BJ (cell line): ENCODE measurements around the gene IFRD2. TPM values are rescaled to one million over a fixed set of nuclear protein-coding genes. Genes with fewer than 3 reads are reported as not detected.
"Not testable (repeated sequence)": the region's sequence is repeated elsewhere in the genome, so short reads cannot be mapped to it uniquely, and the experiment has no call there.

ENCODE experiments used
- CTCF ChIA-PET: fragments of 350-600 bp; formaldehyde crosslinking; extraction: SDS; loops from one replicate; lab custom pipeline; 2021; ENCODE audit warnings: antibody characterized with exemption, inconsistent platforms; lab: Yijun Ruan, JAX
- POLR2A ChIA-PET: fragments of 300-600 bp; sonication (Branson Sonifier 250); formaldehyde crosslinking; extraction: SDS; loops from one replicate; lab custom pipeline; 2021; ENCODE audit warnings: antibody characterized with exemption; lab: Charles Lee
- DNase-seq: peaks from one replicate; pipeline ENCODE4 v3.0.0-alpha.2; 2011; ENCODE audit warnings: low read depth
- H3K27me3 ChIP-seq: 2 replicates; pipeline ENCODE4 v1.6.0; 2011; ENCODE audit warnings: low read length; ENCODE audit not compliant: control insufficient read depth, insufficient read depth
- H3K36me3 ChIP-seq: 2 replicates; pipeline ENCODE4 v1.5.1; 2011; ENCODE audit warnings: low read length; ENCODE audit not compliant: control insufficient read depth, insufficient read depth
- H3K4me3 ChIP-seq: 2 replicates; pipeline ENCODE4 v1.5.1; 2011; ENCODE audit warnings: low read depth, mild to moderate bottlenecking, control low read depth, low read length
- polyA plus RNA-seq: library from polyadenylated mRNA; depleted of rRNA; stranded (reverse); fragments of >200 nt; gene quantifications from 2 replicates; pipeline ENCODE4 v1.2.3, GENCODE V29; 2011
- TF ChIP-seq, protein P1 (sequence below): IDR thresholded peaks from 2 replicates; pipeline ENCODE4 v1.5.1; 2011; ENCODE audit warnings: low read depth, mild to moderate bottlenecking, control low read depth, inconsistent platforms, low read length, moderate library complexity; ENCODE audit not compliant: insufficient read depth

Gene IFRD2
- polyA plus RNA-seq, 1 experiment = 56.7 TPM

DNA sequence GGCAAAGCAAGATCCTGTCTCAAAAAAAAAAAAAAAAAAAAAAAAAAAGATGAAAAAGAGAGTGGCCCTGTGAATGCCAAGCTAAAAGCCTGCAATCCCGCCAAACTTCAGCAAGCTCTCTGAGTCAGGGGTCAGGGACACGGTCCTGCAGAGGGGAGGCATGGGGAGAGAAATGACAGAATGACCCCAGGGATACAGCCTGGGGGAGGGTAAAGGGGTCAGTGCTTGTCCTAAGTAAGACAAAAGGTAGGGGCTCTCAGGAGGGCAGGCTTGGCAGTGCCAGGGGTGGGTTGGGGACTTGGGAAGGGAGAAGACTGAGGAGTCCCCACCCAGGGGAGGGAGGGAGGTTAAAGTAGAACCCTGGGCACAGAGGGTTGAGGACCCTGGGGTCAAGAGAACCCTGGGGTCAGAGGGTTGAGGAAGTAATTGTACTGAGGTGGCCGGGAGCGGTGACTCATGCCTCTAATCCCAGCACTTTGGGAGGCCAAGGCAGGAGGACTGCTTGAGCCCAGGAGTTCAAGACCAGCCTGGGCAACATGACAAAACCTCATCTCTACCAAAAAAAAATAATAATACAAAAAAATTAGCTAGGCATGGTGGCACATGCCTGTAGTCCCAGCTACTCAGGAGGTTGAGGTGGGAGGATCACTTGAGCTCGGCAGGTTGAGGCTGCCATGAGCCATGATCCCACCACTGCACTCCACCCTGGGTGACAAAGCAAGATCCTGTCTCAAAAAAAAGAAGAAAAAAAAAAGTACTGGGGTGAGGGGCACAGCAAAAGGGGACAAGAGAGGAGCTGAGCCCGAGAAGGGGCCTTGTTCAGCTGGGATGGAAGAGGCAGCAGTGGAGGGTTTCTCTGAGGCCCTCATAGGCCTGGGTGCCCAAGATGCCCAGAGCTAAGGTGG is 28.5 kb downstream of the IFRD2 start:
- CTCF ChIA-PET = interaction anchor here (0.7 to 4.9 kb wide), 10 partner anchors 8 to 69 kb away, joined by 3 to 58 read pairs (median 6); partner anchors contain the start of gene SEMA3B
- Histone ChIP-seq H3K27me3 (no peaks in the 10 kb centered on the region), H3K4me3 (no peak overlapping the region), H3K36me3 (peaks cover 4% of the 10 kb centered on the region; the same call in 1 of the 2 replicates)
- POLR2A ChIA-PET = no interaction called here
- TF ChIP-seq, protein P1, sequence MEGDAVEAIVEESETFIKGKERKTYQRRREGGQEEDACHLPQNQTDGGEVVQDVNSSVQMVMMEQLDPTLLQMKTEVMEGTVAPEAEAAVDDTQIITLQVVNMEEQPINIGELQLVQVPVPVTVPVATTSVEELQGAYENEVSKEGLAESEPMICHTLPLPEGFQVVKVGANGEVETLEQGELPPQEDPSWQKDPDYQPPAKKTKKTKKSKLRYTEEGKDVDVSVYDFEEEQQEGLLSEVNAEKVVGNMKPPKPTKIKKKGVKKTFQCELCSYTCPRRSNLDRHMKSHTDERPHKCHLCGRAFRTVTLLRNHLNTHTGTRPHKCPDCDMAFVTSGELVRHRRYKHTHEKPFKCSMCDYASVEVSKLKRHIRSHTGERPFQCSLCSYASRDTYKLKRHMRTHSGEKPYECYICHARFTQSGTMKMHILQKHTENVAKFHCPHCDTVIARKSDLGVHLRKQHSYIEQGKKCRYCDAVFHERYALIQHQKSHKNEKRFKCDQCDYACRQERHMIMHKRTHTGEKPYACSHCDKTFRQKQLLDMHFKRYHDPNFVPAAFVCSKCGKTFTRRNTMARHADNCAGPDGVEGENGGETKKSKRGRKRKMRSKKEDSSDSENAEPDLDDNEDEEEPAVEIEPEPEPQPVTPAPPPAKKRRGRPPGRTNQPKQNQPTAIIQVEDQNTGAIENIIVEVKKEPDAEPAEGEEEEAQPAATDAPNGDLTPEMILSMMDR = no peak
- no peak for DNase-seq

- Histone ChIP-seq H3K36me3 (peaks cover 8% of the 10 kb centered on the region), H3K27me3 (no peaks in the 10 kb centered on the region), H3K4me3 (no peak overlapping the region)
- TF ChIP-seq, protein P1 = no peak
- ChIA-PET CTCF (interaction anchor here (0.7 to 4.9 kb wide), 5 partner anchors 7 to 37 kb away, joined by 3 to 58 read pairs (median 6); partner anchors contain the start of gene SEMA3B), POLR2A (no interaction called here)
- DNase-seq = no peak
These were observed 29.5 kb downstream of the IFRD2 start for GRCh38 chr3:50262778-50263177.

GRCh38 chr3:50262200-50262599 is 30.0 kb downstream of the IFRD2 start:
- DNase-seq, POLR2A ChIA-PET, H3K27me3 ChIP-seq, H3K4me3 ChIP-seq: not testable (repeated sequence)
- CTCF ChIA-PET = interaction anchor here (4.9 to 13.0 kb wide), 3 partner anchors 9 to 34 kb away, joined by 51 to 114 read pairs (median 58); partner anchors contain the start of gene SEMA3B
- peaks cover 14% of the 10 kb centered on the region for H3K36me3 ChIP-seq

GRCh38 chr3:50261505-50261904 is 30.7 kb downstream of the IFRD2 start:
- Histone ChIP-seq H3K4me3 (no peak overlapping the region), H3K36me3 (peaks cover 21% of the 10 kb centered on the region), H3K27me3 (no peaks in the 10 kb centered on the region)
- ChIA-PET POLR2A (no interaction called here), CTCF (interaction anchor here (3.3 to 13.0 kb wide), 4 partner anchors 10 to 63 kb away, joined by 17 to 114 read pairs (median 54); partner anchors contain the start of gene SEMA3B)
- no peak for DNase-seq
- TF ChIP-seq, protein P1 = no peak

DNA sequence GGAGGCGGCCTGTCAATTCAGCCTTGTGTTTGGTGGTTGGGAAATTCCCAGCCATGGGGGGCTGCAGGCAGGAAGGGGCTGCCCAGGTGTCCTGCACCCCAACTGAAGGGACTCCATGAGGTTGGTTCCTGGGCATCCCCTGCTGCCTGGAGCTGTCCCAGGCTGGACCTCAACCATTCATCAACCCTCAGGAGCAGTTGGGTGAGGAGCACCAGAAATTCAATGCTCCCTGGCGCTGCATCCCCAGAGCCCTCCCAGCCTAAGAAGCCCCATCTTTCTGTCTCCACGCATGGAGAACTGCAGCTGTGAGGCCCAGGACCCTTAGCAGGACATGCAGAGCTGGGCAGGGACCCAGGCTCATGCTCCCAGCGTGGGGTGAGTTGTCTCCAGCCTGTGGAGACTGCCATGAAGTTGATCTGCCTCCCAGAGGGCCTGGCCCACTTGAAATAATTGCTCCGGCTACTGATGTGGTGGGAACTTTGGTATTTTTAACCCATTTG is 31.2 kb downstream of the IFRD2 start:
- DNase-seq = no peak
- ChIA-PET POLR2A (no interaction called here), CTCF (interaction anchor here (1.6 to 13.0 kb wide), 5 partner anchors 10 to 63 kb away, joined by 12 to 114 read pairs (median 51); partner anchors contain the start of gene SEMA3B)
- Histone ChIP-seq H3K27me3 (no peaks in the 10 kb centered on the region), H3K36me3 (peaks cover 26% of the 10 kb centered on the region), H3K4me3 (peak overlapping the region; percentile 51)
- TF ChIP-seq, protein P1 = no peak
